PC-9 (cell line): ENCODE data around the gene DGCR2. TPM values are rescaled to one million over a fixed set of nuclear protein-coding genes. Genes with fewer than 3 reads are reported as not detected.

Experiments used
- BruUV-seq: library from RNA; stranded (reverse); fragments of 400-500 nt; replicated peaks from 2 replicates; lab custom pipeline; 2021; lab: Mats Ljungman, UMichigan
- CTCF ChIA-PET: fragments of 300-600 bp; sonication (Branson Sonifier 250); formaldehyde crosslinking; loops from one replicate; lab custom pipeline; 2022; ENCODE audit warnings: antibody characterized with exemption; lab: Charles Lee
- POLR2A ChIA-PET: fragments of 300-600 bp; sonication (Branson Sonifier 250); formaldehyde crosslinking; loops from one replicate; lab custom pipeline; 2022; ENCODE audit warnings: antibody characterized with exemption; ENCODE audit not compliant: unreplicated experiment; lab: Charles Lee
- DNase-seq, 2 experiments: peaks; one replicate each; pipeline versions ENCODE4 v3.0.0 to v3.0.0-alpha.2; 2015 to 2022; ENCODE audit warnings: mixed read lengths in 1 of 2
- H2AFZ ChIP-seq: fragments of 200-600 bp; sonication (generic); 2 replicates; pipeline ENCODE4 v1.8.1; 2017; ENCODE audit warnings: antibody characterized with exemption
- H3F3A ChIP-seq: fragments of 200-600 bp; sonication (generic); 2 replicates; pipeline ENCODE4 v1.8.1; 2017; ENCODE audit warnings: antibody characterized with exemption, mild to moderate bottlenecking, low read depth; ENCODE audit not compliant: insufficient read depth
- H3K27ac ChIP-seq: fragments of 200-600 bp; sonication (generic); 2 replicates; pipeline ENCODE4 v1.6.1; 2016; ENCODE audit warnings: mixed run types
- H3K27me3 ChIP-seq: fragments of 200-600 bp; sonication (generic); 2 replicates; pipeline ENCODE4 v1.6.1; 2016; ENCODE audit warnings: low read depth, mixed run types; ENCODE audit not compliant: insufficient read depth
- H3K36me3 ChIP-seq: fragments of 200-600 bp; sonication (generic); 2 replicates; pipeline ENCODE4 v1.6.1; 2016; ENCODE audit warnings: low read depth, mixed run types
- H3K4me1 ChIP-seq: fragments of 200-600 bp; sonication (generic); replicated peaks from 2 replicates; pipeline ENCODE4 v1.6.1; 2016; ENCODE audit warnings: mixed run types; ENCODE audit not compliant: insufficient read depth
- H3K4me2 ChIP-seq: fragments of 200-600 bp; sonication (generic); 2 replicates; pipeline ENCODE4 v1.6.1; 2017; ENCODE audit warnings: mixed run types
- H3K4me3 ChIP-seq: fragments of 200-600 bp; sonication (generic); 2 replicates; pipeline ENCODE4 v1.6.1; 2016; ENCODE audit warnings: mixed run types
- H3K79me2 ChIP-seq: fragments of 200-600 bp; sonication (generic); 2 replicates; pipeline ENCODE4 v1.6.1; 2017; ENCODE audit warnings: low read depth, mixed run types
- H3K9me2 ChIP-seq: fragments of 200-600 bp; sonication (generic); 2 replicates; pipeline ENCODE4 v1.8.1; 2017; ENCODE audit warnings: mild to moderate bottlenecking; ENCODE audit not compliant: insufficient read depth
- H3K9me3 ChIP-seq: fragments of 200-600 bp; sonication (generic); 2 replicates; pipeline ENCODE4 v1.8.1; 2016; ENCODE audit warnings: low read depth; ENCODE audit not compliant: insufficient read depth
- H4K20me1 ChIP-seq: fragments of 200-600 bp; sonication (generic); 2 replicates; pipeline ENCODE4 v1.8.1; 2017; ENCODE audit not compliant: insufficient read depth
- CTCF ChIP-seq: fragments of 200-600 bp; sonication (generic); conservative IDR thresholded peaks from 2 replicates; pipeline ENCODE4 v1.6.1; 2017; ENCODE audit warnings: mixed run types, antibody characterized with exemption, mild to moderate bottlenecking, moderate library complexity
- EZH2 ChIP-seq: fragments of 200-600 bp; sonication (generic); IDR thresholded peaks from 2 replicates; pipeline ENCODE4 v1.8.0; 2017; ENCODE audit warnings: antibody characterized with exemption, low read depth
- intact Hi-C: fragments of 100-400 bp; cut with micrococcal nuclease; formaldehyde crosslinking; loops from one replicate; pipeline ENCODE4 v1.10.0; 2022; ENCODE audit not compliant: unreplicated experiment
- total RNA-seq: library from RNA; stranded (reverse); gene quantifications from 2 replicates; pipeline ENCODE4 v1.2.3, GENCODE V29; 2021

DGCR2 gene
- total RNA-seq, 1 experiment from 2014 or later, result 37.6 TPM

GRCh38 chr22:19152942-19153883 is 31.0 kb upstream of the DGCR2 start:
- Histone ChIP-seq H4K20me1 (no peaks in the 10 kb centered on the region), H3K4me2 (no peak overlapping the region), H3K27me3 (peaks cover 21% of the 10 kb centered on the region), H3F3A (no peaks in the 10 kb centered on the region), H3K9me2 (no peaks in the 10 kb centered on the region), H3K4me3 (no peak overlapping the region), H3K9me3 (no peaks in the 10 kb centered on the region), H3K4me1 (no peaks in the 10 kb centered on the region), H3K79me2 (no peaks in the 10 kb centered on the region), H3K36me3 (no peaks in the 10 kb centered on the region), H2AFZ (no peak overlapping the region), H3K27ac (no peak overlapping the region)
- no TSS peak for BruUV-seq
- no peak for DNase-seq
- ChIA-PET POLR2A (no interaction called here), CTCF (no interaction called here)
- intact Hi-C loops, result no loop called here
- TF ChIP-seq CTCF, result no peak
- TF ChIP-seq EZH2, result no peak

GRCh38 chr22:19151329-19152191 is 29.3 kb upstream of the DGCR2 start:
- H3F3A ChIP-seq, result no peaks in the 10 kb centered on the region
- TF ChIP-seq CTCF (no peak), EZH2 (no peak)
- ChIA-PET CTCF (no interaction called here), POLR2A (no interaction called here)
- H3K79me2 ChIP-seq, result no peaks in the 10 kb centered on the region
- H3K4me2 ChIP-seq, result no peak overlapping the region
- H3K27me3 ChIP-seq, result peaks cover 21% of the 10 kb centered on the region
- H2AFZ ChIP-seq, result no peak overlapping the region
- no peak overlapping the region for H3K27ac ChIP-seq
- no peak for DNase-seq
- H3K9me3 ChIP-seq, result no peaks in the 10 kb centered on the region
- H4K20me1 ChIP-seq, result no peaks in the 10 kb centered on the region
- intact Hi-C loops, result no loop called here
- BruUV-seq, result no TSS peak
- H3K4me3 ChIP-seq, result no peak overlapping the region
- H3K36me3 ChIP-seq, result no peaks in the 10 kb centered on the region
- H3K9me2 ChIP-seq, result no peaks in the 10 kb centered on the region
- no peaks in the 10 kb centered on the region for H3K4me1 ChIP-seq

GRCh38 chr22:19150482-19151328 is 28.5 kb upstream of the DGCR2 start:
- Histone ChIP-seq H3K9me3 (no peaks in the 10 kb centered on the region), H3K4me2 (no peak overlapping the region), H3K27me3 (peaks cover 21% of the 10 kb centered on the region), H4K20me1 (no peaks in the 10 kb centered on the region), H3K4me3 (no peak overlapping the region), H3K27ac (no peak overlapping the region), H2AFZ (no peak overlapping the region), H3K36me3 (no peaks in the 10 kb centered on the region), H3K9me2 (no peaks in the 10 kb centered on the region), H3K79me2 (no peaks in the 10 kb centered on the region), H3K4me1 (no peaks in the 10 kb centered on the region), H3F3A (no peaks in the 10 kb centered on the region)
- CTCF ChIA-PET, result no interaction called here
- intact Hi-C loops, result no loop called here
- no TSS peak for BruUV-seq
- no peak for DNase-seq
- POLR2A ChIA-PET, result no interaction called here
- no peak for TF ChIP-seq CTCF
- no peak for TF ChIP-seq EZH2
